Measurements from ENCODE around the gene HDAC8. TPM values are rescaled to one million over a fixed set of nuclear protein-coding genes. Genes with fewer than 3 reads are reported as not detected.

HDAC8 gene
- polyA plus RNA-seq, 1 donor from 2014 or later, result 54.0 TPM

GRCh38 chrX:72304877-72305276 is 267.8 kb downstream of the HDAC8 start:
- Histone ChIP-seq H2AFZ (ENCODE audit: low read depth, low read length) (no peak overlapping the region), H3K4me3 (ENCODE audit: low read length) (peak overlapping the region; percentile 70), H3F3A (ENCODE audit: insufficient read depth, low read length, poor library complexity, severe bottlenecking) (no peaks in the 10 kb centered on the region), H3K27ac (ENCODE audit: low read length) (no peak overlapping the region), H3K9me3 (ENCODE audit: low read length) (no peaks in the 10 kb centered on the region), H3K9me2 (ENCODE audit: insufficient read depth, low read length) (no peaks in the 10 kb centered on the region), H3K27me3 (ENCODE audit: insufficient read depth, low read depth, low read length) (peaks cover 46% of the 10 kb centered on the region), H3K36me3 (ENCODE audit: insufficient read depth, low read length) (no peaks in the 10 kb centered on the region), H3K4me2 (ENCODE audit: low read length) (peak overlapping the region; percentile 44), H3K79me2 (replicated peaks; ENCODE audit: insufficient read depth, low read length) (no peaks in the 10 kb centered on the region), H3K9ac (ENCODE audit: low read length) (peak overlapping the region; percentile 41), H4K20me1 (ENCODE audit: insufficient read depth) (no peaks in the 10 kb centered on the region)
- TF ChIP-seq CTCF (IDR thresholded peaks at IDR 0.05; ENCODE audit: poor library complexity, severe bottlenecking) (no peak), POLR2AphosphoS5 (IDR thresholded peaks at IDR 0.05) (no peak), EZH2 (IDR thresholded peaks at IDR 0.05; ENCODE audit: borderline replicate concordance, insufficient read depth, low read length, poor library complexity, severe bottlenecking) (no peak), MXI1 (conservative IDR thresholded peaks at IDR 0.05; ENCODE audit: poor library complexity, severe bottlenecking) (no peak), REST (IDR thresholded peaks at IDR 0.05; ENCODE audit: borderline replicate concordance) (no peak), SMC3 (conservative IDR thresholded peaks at IDR 0.05; ENCODE audit: poor library complexity) (no peak)

- TF ChIP-seq CTCF (IDR thresholded peaks at IDR 0.05; ENCODE audit: poor library complexity, severe bottlenecking), result no peak
- TF ChIP-seq EP300 (conservative IDR thresholded peaks at IDR 0.05; ENCODE audit: poor library complexity, severe bottlenecking), result no peak
- TF ChIP-seq TAF1 (IDR thresholded peaks at IDR 0.05; ENCODE audit: low read depth), result no peak
- no peak for TF ChIP-seq MXI1 (conservative IDR thresholded peaks at IDR 0.05; ENCODE audit: poor library complexity, severe bottlenecking)
- Histone ChIP-seq H3K27me3 (ENCODE audit: insufficient read depth, low read depth, low read length) (peaks cover 28% of the 10 kb centered on the region), H3K4me2 (ENCODE audit: low read length) (no peak overlapping the region), H3F3A (ENCODE audit: insufficient read depth, low read length, poor library complexity, severe bottlenecking) (no peaks in the 10 kb centered on the region), H3K4me3 (ENCODE audit: low read length) (no peak overlapping the region), H3K79me2 (replicated peaks; ENCODE audit: insufficient read depth, low read length) (no peaks in the 10 kb centered on the region), H3K36me3 (ENCODE audit: insufficient read depth, low read length) (no peaks in the 10 kb centered on the region), H3K9me3 (ENCODE audit: low read length) (no peaks in the 10 kb centered on the region), H2AFZ (ENCODE audit: low read depth, low read length) (no peak overlapping the region), H3K9me2 (ENCODE audit: insufficient read depth, low read length) (no peaks in the 10 kb centered on the region), H4K20me1 (ENCODE audit: insufficient read depth) (no peaks in the 10 kb centered on the region), H3K27ac (ENCODE audit: low read length) (no peak overlapping the region), H3K9ac (ENCODE audit: low read length) (no peak overlapping the region)
Observed at GRCh38 chrX:72301781-72302180, 270.9 kb downstream of the HDAC8 start.

Data from neural cell (in vitro differentiated cells).